CD4-positive, alpha-beta T cell (primary cell): ENCODE results near the gene RIPK4. TPM values are rescaled to one million over a fixed set of nuclear protein-coding genes. Genes with fewer than 3 reads are reported as not detected.

Experiments
- ATAC-seq: fragments of 200-7000 bp; cut with Tn5 transposase; one replicate; pipeline ENCODE4 v1.10.0; 2022; ENCODE audit warnings: mild to moderate bottlenecking; ENCODE audit not compliant: poor library complexity
- CTCF ChIA-PET: fragments of 350-600 bp; sonication (Branson Sonifier 250); formaldehyde crosslinking; loops from one replicate; lab custom pipeline; 2021; ENCODE audit warnings: antibody characterized with exemption, inconsistent platforms; lab: Charles Lee
- POLR2A ChIA-PET: fragments of 350-600 bp; sonication (Branson Sonifier 250); formaldehyde crosslinking; loops from one replicate; lab custom pipeline; 2021; ENCODE audit warnings: antibody characterized with exemption, inconsistent platforms; lab: Charles Lee
- DNase-seq, 14 experiments: peaks; one replicate each; pipeline ENCODE4 v3.0.0-alpha.2; 2013 to 2020; ENCODE audit warnings: mixed read lengths in 2 of 14
- H3K27ac ChIP-seq, 2 donors: one replicate each; pipeline versions ENCODE4 v1.5.1 to v1.7.0; 2013; ENCODE audit warnings: low read length in 2 of 2, low read depth in 1 of 2, mild to moderate bottlenecking in 1 of 2
- H3K27me3 ChIP-seq, 2 experiments: 1 replicate in 1 of 2; 2 replicates in 1 of 2; pipeline versions ENCODE4 v1.6.1 to v1.7.0; 2013; ENCODE audit warnings: low read length in 2 of 2, control low read depth in 1 of 2, mild to moderate bottlenecking in 1 of 2, moderate library complexity in 1 of 2; ENCODE audit not compliant: insufficient read depth in 2 of 2, control insufficient read depth in 1 of 2
- H3K36me3 ChIP-seq: one replicate; pipeline ENCODE4 v1.6.1; 2013; ENCODE audit warnings: low read length, control low read depth; ENCODE audit not compliant: insufficient read depth
- H3K4me1 ChIP-seq: one replicate; pipeline ENCODE4 v1.6.1; 2013; ENCODE audit warnings: low read length, control low read depth; ENCODE audit not compliant: insufficient read depth
- H3K4me3 ChIP-seq: one replicate; pipeline ENCODE4 v1.5.1; 2013; ENCODE audit warnings: mild to moderate bottlenecking, low read length, moderate library complexity
- H3K9me3 ChIP-seq, 2 experiments: 1 replicate in 1 of 2; 2 replicates in 1 of 2; pipeline versions ENCODE4 v1.6.1 to v1.7.0; 2013; ENCODE audit warnings: low read length in 2 of 2, mild to moderate bottlenecking in 2 of 2, control low read depth in 1 of 2, moderate library complexity in 1 of 2; ENCODE audit not compliant: control insufficient read depth in 1 of 2, insufficient read depth in 1 of 2
- H3K27ac Mint-ChIP-seq: one replicate; pipeline ENCODE4 v1.8.0; 2020; ENCODE audit warnings: mixed read lengths
- H3K27me3 Mint-ChIP-seq: one replicate; pipeline ENCODE4 v1.8.0; 2021; ENCODE audit warnings: mixed read lengths
- H3K36me3 Mint-ChIP-seq: one replicate; pipeline ENCODE4 v1.8.0; 2021; ENCODE audit warnings: low read depth, mixed read lengths
- H3K4me1 Mint-ChIP-seq: one replicate; pipeline ENCODE4 v1.8.0; 2021; ENCODE audit warnings: low read depth, mixed read lengths
- H3K4me3 Mint-ChIP-seq: one replicate; pipeline ENCODE4 v1.8.0; 2020; ENCODE audit warnings: mild to moderate bottlenecking, mixed read lengths
- H3K9me3 Mint-ChIP-seq: one replicate; pipeline ENCODE4 v1.8.0; 2020; ENCODE audit warnings: mixed read lengths
- CTCF ChIP-seq: fragments of 200-600 bp; IDR thresholded peaks from one replicate; pipeline ENCODE4 v1.8.0; 2022; ENCODE audit warnings: antibody characterized with exemption, mild to moderate bottlenecking
- intact Hi-C, 2 experiments: fragments of 100-400 bp; cut with DNase I in 1 of 2; cut with micrococcal nuclease in 1 of 2; formaldehyde crosslinking; loops; one replicate each; pipeline versions ENCODE4 v1.15.1 to v1.9.0; 2023 to 2025; cut with DNase I, micrococcal nuclease
- total RNA-seq, 174 experiments: library from RNA in 2 of 174; stranded (reverse) in 2 of 174; gene quantifications; one replicate each; pipeline ENCODE4 v1.2.3 and lab custom pipeline; 2021 to 2026

Gene RIPK4
- total RNA-seq, 2 experiments from 2014 or later: 2.5 to 3.0 TPM

GRCh38 chr21:41739011-41739410 lies 27.8 kb downstream of the RIPK4 start:
- Mint-ChIP-seq H3K36me3 (peaks cover 34% of the 10 kb centered on the region), H3K27ac (no peak overlapping the region), H3K4me1 (no peaks in the 10 kb centered on the region), H3K9me3 (peaks cover 3% of the 10 kb centered on the region), H3K27me3 (peaks cover 13% of the 10 kb centered on the region), H3K4me3 (no peak overlapping the region)
- Histone ChIP-seq H3K27me3 (peaks cover 4% of the 10 kb centered on the region in 2 experiments), H3K4me1 (no peaks in the 10 kb centered on the region), H3K9me3 (peaks cover 0 to 33% of the 10 kb centered on the region in 2 experiments), H3K27ac (no peak overlapping the region), H3K4me3 (no peak overlapping the region), H3K36me3 (no peaks in the 10 kb centered on the region)
- no peak for DNase-seq
- TF ChIP-seq CTCF: no peak
- ChIA-PET POLR2A (no interaction called here), CTCF (no interaction called here)
- ATAC-seq: no peak
- intact Hi-C loops: no loop called here

GRCh38 chr21:41737651-41738324 lies 29.1 kb downstream of the RIPK4 start:
- ATAC-seq (no peak), DNase-seq (no peak)
- ChIA-PET CTCF (no interaction called here), POLR2A (no interaction called here)
- peaks cover 6% of the 10 kb centered on the region for H3K9me3 Mint-ChIP-seq
- no peak overlapping the region for H3K4me3 Mint-ChIP-seq
- no peaks in the 10 kb centered on the region for H3K4me1 Mint-ChIP-seq
- intact Hi-C loops: no loop called here
- peaks cover 0 to 42% of the 10 kb centered on the region in 2 experiments for H3K9me3 ChIP-seq
- H3K27me3 Mint-ChIP-seq: peaks cover 24% of the 10 kb centered on the region
- no peak for TF ChIP-seq CTCF
- H3K27ac ChIP-seq: no peak overlapping the region
- peaks cover 4% of the 10 kb centered on the region in 2 experiments for H3K27me3 ChIP-seq
- H3K4me1 ChIP-seq: no peaks in the 10 kb centered on the region
- H3K27ac Mint-ChIP-seq: no peak overlapping the region
- H3K36me3 Mint-ChIP-seq: peaks cover 31% of the 10 kb centered on the region
- no peak overlapping the region for H3K4me3 ChIP-seq
- no peaks in the 10 kb centered on the region for H3K36me3 ChIP-seq

GRCh38 chr21:41736423-41736822 lies 30.4 kb downstream of the RIPK4 start:
- intact Hi-C loops: no loop called here
- Histone ChIP-seq H3K27ac (no peak overlapping the region), H3K4me3 (no peak overlapping the region), H3K9me3 (peaks cover 3 to 42% of the 10 kb centered on the region in 2 experiments), H3K27me3 (peaks cover 4 to 6% of the 10 kb centered on the region in 2 experiments), H3K4me1 (no peaks in the 10 kb centered on the region), H3K36me3 (no peaks in the 10 kb centered on the region)
- POLR2A ChIA-PET: no interaction called here
- CTCF ChIA-PET: no interaction called here
- H3K27ac Mint-ChIP-seq: no peak overlapping the region
- peaks cover 21% of the 10 kb centered on the region for H3K36me3 Mint-ChIP-seq
- no peak overlapping the region for H3K4me3 Mint-ChIP-seq
- no peaks in the 10 kb centered on the region for H3K4me1 Mint-ChIP-seq
- TF ChIP-seq CTCF: no peak
- peaks cover 15% of the 10 kb centered on the region for H3K9me3 Mint-ChIP-seq
- H3K27me3 Mint-ChIP-seq: peaks cover 30% of the 10 kb centered on the region
- ATAC-seq (no peak), DNase-seq (no peak)
